ENCODE data around the gene CARM1. TPM values are rescaled to one million over a fixed set of nuclear protein-coding genes. Genes with fewer than 3 reads are reported as not detected.

CARM1 gene
- total RNA-seq, 2 donors from 2014 or later: 14.5 to 54.4 TPM

DNA sequence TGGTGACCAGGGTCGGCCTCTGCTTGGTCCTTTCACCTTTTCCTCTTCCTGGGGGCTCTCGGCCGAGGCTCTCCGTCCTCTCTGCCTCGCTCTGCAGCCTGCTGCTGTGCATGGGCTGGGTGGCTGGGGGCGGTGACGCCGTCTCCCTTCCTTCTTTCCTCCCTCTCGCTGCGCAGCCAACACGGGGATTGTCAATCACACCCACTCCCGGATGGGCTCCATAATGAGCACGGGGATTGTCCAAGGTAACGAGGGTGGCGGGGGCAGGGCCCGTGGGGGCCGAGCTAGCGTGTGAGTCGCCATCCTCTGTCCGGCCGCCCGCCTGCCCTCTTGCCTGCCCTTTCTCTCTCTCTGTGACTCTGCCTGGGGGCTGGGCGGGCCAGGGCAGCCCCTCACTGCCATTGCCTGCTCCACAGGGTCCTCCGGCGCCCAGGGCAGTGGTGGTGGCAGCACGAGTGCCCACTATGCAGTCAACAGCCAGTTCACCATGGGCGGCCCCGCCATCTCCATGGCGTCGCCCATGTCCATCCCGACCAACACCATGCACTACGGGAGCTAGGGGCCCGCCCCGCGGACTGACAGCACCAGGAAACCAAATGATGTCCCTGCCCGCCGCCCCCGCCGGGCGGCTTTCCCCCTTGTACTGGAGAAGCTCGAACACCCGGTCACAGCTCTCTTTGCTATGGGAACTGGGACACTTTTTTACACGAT is 50.0 kb downstream of the CARM1 start:
- no peaks in the 10 kb centered on the region for H3K9me3 ChIP-seq
- TF ChIP-seq, protein P1, sequence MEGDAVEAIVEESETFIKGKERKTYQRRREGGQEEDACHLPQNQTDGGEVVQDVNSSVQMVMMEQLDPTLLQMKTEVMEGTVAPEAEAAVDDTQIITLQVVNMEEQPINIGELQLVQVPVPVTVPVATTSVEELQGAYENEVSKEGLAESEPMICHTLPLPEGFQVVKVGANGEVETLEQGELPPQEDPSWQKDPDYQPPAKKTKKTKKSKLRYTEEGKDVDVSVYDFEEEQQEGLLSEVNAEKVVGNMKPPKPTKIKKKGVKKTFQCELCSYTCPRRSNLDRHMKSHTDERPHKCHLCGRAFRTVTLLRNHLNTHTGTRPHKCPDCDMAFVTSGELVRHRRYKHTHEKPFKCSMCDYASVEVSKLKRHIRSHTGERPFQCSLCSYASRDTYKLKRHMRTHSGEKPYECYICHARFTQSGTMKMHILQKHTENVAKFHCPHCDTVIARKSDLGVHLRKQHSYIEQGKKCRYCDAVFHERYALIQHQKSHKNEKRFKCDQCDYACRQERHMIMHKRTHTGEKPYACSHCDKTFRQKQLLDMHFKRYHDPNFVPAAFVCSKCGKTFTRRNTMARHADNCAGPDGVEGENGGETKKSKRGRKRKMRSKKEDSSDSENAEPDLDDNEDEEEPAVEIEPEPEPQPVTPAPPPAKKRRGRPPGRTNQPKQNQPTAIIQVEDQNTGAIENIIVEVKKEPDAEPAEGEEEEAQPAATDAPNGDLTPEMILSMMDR (IDR thresholded peaks at IDR 0.05): no peak
- TF ChIP-seq POLR2A (IDR thresholded peaks at IDR 0.05): no peak
- no peak for TF ChIP-seq POLR2AphosphoS5 (IDR thresholded peaks at IDR 0.05)
- intact Hi-C loops (cut with DNase I): no loop called here
- 85% methylated on average over 42 of the region's 43 CpGs for WGBS
- H3K27ac ChIP-seq: no peak overlapping the region
- no peak overlapping the region for H3K4me3 ChIP-seq
- no peaks in the 10 kb centered on the region for H3K27me3 ChIP-seq (replicated peaks; ENCODE audit: insufficient read depth)
- H3K4me1 ChIP-seq (replicated peaks): no peaks in the 10 kb centered on the region
- DNase-seq (ENCODE audit: low spot score): no peak
- H3K36me3 ChIP-seq: peaks cover 9 to 16% of the 10 kb centered on the region in 2 donors

DNA sequence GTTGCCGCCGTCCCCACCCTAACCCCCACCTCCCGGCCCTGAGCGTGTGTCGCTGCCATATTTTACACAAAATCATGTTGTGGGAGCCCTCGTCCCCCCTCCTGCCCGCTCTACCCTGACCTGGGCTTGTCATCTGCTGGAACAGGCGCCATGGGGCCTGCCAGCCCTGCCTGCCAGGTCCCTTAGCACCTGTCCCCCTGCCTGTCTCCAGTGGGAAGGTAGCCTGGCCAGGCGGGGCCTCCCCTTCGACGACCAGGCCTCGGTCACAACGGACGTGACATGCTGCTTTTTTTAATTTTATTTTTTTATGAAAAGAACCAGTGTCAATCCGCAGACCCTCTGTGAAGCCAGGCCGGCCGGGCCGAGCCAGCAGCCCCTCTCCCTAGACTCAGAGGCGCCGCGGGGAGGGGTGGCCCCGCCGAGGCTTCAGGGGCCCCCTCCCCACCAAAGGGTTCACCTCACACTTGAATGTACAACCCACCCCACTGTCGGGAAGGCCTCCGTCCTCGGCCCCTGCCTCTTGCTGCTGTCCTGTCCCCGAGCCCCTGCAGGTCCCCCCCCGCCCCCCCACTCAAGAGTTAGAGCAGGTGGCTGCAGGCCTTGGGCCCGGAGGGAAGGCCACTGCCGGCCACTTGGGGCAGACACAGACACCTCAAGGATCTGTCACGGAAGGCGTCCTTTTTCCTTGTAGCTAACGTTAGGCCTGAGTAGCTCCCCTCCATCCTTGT is 50.7 kb downstream of the CARM1 start:
- intact Hi-C loops (cut with DNase I): no loop called here
- peaks cover 9 to 11% of the 10 kb centered on the region in 2 donors for H3K36me3 ChIP-seq
- WGBS: 71% methylated on average over 33 of the region's 33 CpGs

DNA sequence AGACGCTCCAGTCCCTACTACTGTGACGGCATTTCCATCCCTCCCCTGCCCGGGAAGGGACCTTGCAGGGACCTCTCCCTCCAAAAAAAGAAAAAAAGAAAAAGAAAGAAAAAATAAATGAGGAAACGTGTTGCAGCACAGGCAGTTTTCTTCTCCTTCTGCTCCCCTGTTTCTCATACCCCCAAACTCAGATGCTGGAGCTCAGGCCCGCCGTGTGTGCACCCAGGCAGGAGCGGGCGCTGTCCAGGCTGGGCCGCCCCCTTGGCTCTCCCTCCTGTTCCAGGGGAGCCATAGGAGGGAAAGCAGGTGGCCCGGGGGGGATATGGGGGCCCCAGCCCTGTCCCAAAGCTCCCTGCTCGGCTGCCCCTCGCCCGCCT is 51.3 kb downstream of the CARM1 start:
- H3K4me1 ChIP-seq (replicated peaks): peaks cover 5% of the 10 kb centered on the region
- no peak overlapping the region for H3K4me3 ChIP-seq
- no peaks in the 10 kb centered on the region for H3K27me3 ChIP-seq (replicated peaks; ENCODE audit: insufficient read depth)
- intact Hi-C loops (cut with DNase I): no loop called here
- no peaks in the 10 kb centered on the region for H3K9me3 ChIP-seq
- no peak for DNase-seq (ENCODE audit: low spot score)
- peaks cover 9 to 11% of the 10 kb centered on the region in 2 donors for H3K36me3 ChIP-seq
- TF ChIP-seq, protein P1 (IDR thresholded peaks at IDR 0.05): no peak
- no peak for TF ChIP-seq POLR2AphosphoS5 (IDR thresholded peaks at IDR 0.05)
- no peak for TF ChIP-seq POLR2A (IDR thresholded peaks at IDR 0.05)
- 83% methylated on average over 13 of the region's 13 CpGs for WGBS
- no peak overlapping the region for H3K27ac ChIP-seq

More for the DNA sequence above, 50.7 kb downstream of the CARM1 start:
- DNase-seq (ENCODE audit: low spot score): no peak
- Histone ChIP-seq H3K9me3 (no peaks in the 10 kb centered on the region), H3K27ac (no peak overlapping the region), H3K27me3 (replicated peaks; ENCODE audit: insufficient read depth) (no peaks in the 10 kb centered on the region), H3K4me3 (no peak overlapping the region), H3K4me1 (replicated peaks) (peaks cover under 1% of the 10 kb centered on the region)
- TF ChIP-seq, protein P1 (IDR thresholded peaks at IDR 0.05): no peak
- TF ChIP-seq POLR2AphosphoS5 (IDR thresholded peaks at IDR 0.05) (no peak), POLR2A (IDR thresholded peaks at IDR 0.05) (no peak)

DNA sequence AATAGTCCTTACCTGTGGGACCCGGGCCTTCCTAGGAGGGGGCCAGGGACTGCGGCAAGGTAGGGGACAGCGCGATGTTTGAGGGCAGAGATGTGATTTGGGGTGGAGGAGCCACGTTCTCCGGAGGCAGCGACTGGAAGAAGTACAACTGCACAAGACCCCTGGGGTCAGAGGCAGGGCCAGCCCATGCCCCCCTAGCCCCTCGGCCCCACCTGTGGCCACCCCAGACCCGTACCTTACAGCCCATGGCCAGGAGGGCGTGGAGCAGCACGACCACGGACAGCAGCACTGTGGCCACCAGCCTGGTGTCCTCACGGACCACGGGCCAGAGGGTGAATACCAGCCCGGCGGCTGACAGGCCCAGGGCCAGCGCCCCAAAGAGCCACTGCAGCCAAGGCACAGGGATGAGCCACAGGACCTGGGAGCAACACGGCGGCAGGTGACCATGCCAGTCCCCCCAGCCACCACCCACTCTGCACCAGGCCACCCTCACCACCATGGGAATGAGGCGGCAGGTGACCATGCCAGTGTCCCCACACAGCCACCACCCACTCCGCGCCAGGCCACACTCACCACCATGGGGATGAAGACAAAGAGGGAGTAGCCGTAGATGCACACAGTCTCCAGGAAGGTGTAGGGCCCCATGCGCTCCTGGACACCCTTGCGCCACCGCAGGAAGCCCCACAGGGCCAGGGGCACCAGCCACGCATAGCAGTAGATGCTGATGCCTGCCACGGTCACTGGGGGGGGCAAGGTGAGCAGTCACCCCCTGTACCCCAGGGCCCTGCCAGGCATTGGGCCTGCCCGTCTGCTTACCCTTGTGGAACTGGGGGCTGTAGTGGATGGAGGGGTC is 52.1 kb downstream of the CARM1 start:
- Histone ChIP-seq H3K27ac (no peak overlapping the region), H3K36me3 (peaks cover 9 to 11% of the 10 kb centered on the region in 2 donors), H3K9me3 (no peaks in the 10 kb centered on the region), H3K4me1 (replicated peaks) (peaks cover 8% of the 10 kb centered on the region), H3K4me3 (no peak overlapping the region), H3K27me3 (replicated peaks; ENCODE audit: insufficient read depth) (no peaks in the 10 kb centered on the region)
- WGBS: 90% methylated on average over 29 of the region's 29 CpGs
- TF ChIP-seq, protein P1 (IDR thresholded peaks at IDR 0.05): no peak
- intact Hi-C loops (cut with DNase I): no loop called here
- DNase-seq (ENCODE audit: low spot score): no peak

Data from prostate gland (tissue), 2 donors.